HG03097 (cell line): Measurements from ENCODE around the gene KCNMB1.

Experiments
- ATAC-seq: cut with Tn5 transposase; IDR thresholded peaks from one replicate; pipeline ENCODE4 v1.9.1; 2021; ENCODE audit not compliant: unreplicated experiment, low FRiP score

The KCNMB1 gene

GRCh38 chr5:170416526-170416925 is 27.4 kb upstream of the KCNMB1 start:
- ATAC-seq = no peak

GRCh38 chr5:170414786-170415185 is 25.6 kb upstream of the KCNMB1 start:
- ATAC-seq = no peak

DNA sequence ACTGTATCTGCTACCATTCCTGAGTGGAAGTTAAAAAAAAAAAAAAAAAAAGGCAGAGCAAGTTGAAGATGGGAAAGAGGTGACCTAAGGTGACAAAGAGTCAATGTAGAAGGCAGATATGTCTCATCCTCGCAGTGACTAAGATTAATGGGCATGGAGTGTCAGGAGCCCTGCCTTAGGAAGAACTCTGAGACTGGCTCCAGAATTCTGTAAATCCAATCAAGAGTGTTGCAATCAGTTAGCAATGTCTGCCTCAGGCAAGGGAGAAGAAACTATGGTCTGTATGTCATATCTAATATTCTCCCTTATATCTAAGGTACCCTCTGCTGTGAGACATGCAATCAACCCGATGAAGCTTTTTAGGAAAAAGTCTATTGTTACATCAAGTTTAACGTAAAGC is 24.7 kb upstream of the KCNMB1 start:
- no peak for ATAC-seq

DNA sequence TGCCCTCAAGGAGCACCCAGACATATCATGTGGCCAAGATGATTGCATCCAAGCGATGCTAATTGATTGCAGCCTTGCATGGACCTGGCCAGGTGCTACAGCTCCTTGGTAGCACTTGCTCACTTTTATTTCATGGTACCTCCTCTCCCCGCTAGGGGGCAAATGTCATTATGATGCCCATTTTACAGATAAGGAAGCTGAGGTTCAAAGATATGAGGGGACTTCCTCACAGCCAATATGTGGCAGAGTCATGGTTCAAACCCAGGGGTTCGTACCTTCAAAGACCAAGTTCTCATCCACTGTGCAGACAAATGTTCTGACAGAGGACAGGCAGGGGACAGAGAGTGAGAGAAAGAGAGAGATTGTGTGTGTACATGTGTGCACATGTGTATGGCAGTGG is 21.9 kb upstream of the KCNMB1 start:
- no peak for ATAC-seq

DNA sequence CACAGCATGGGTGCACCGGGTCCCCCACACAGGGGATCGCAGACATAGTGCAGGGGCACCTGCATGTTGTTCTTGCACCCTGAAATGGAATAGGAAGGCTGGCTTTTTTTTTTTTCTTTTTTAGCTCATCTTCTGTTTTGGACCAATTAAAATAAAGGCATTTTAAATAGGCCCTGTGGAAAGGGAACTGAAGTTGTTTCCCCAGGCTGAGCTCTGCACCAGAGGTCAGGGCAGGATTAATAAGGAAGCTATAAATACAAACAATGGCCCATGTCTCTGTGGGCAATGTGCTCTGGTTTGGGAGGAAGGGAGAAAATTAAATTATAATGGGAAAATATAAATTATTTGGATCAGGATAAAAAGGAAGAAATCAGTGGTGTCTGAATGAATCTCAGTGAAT is 21.2 kb upstream of the KCNMB1 start:
- no peak for ATAC-seq

DNA sequence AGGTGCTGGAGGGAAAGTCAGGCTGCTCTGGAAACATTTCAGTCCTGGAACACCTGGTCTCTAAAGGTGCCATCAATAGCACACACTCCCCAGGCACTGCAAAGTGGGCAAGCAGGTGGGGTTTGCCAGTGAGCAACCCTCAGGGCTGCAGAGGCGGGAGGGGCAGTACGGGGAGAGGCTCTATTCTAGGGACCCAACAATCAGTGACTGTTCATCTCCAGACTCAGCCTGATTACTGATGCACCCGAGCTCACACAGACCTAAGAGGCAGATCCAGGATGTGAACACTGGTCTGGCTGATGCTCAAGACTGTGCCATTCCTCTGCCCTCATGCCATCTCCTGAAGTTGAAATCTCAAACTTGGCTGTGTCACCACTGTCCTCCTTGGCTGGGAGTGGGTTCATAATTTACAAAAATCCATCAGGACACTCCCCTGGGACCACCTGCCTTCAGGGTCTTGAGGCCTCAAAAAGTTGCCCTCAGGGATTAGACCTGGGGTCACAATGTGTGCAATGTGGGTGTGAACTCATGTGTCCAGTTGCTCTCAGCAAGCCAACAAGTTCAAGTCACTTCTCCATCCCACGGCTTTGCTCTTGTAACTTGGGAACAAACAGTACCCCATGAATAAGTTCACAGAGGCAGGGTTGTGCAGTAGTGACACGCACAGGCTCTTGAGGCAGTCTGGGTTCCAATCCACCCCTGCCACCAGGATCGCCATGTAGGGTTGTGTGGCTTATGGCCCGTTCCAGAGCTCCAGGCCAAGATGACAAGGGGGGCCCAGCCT is 19.9 kb upstream of the KCNMB1 start:
- ATAC-seq = no peak

DNA sequence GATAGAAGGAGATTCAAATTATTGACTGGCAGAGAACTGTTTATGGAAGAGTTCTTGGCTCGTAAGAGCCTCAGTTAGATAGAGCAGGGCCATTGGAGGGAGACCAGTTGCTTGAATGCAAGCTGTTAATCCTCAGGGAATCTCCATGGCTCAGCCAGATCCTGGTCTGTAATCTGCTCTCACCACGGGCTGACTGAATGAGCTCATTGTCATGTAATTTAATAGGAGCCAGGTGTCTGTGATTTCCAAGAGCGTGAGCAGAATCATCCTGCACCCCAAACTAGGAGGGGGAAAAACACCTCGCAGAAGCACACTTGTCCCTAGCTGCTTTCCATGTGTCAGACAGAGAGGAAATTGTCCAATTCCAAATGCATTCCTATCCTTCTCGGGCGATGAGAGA is 19.1 kb upstream of the KCNMB1 start:
- ATAC-seq = no peak

- ATAC-seq = no peak
These were observed 17.9 kb upstream of the KCNMB1 start for GRCh38 chr5:170407062-170407461.

- no peak for ATAC-seq
These were observed 16.6 kb upstream of the KCNMB1 start for GRCh38 chr5:170405817-170406216.

DNA sequence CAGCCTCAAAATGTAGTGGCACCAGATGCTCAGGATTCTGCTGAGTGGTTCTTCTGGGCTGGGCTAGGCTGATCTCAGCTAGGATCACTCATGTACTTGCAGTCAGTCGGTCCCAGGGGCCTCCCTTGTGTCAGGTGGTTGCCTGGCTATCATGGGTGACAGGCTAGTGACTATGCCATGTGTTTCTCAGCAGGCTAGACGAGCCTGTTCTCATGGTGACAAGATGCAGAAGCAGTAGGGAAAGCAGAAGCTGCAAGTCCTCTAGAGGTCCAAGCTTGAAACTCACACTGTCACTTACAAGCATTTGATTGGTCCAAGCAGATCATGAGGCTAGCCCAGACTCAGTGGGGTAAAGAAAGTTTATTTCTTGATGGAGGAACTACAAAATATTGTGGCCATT is 15.2 kb upstream of the KCNMB1 start:
- ATAC-seq = no peak

DNA sequence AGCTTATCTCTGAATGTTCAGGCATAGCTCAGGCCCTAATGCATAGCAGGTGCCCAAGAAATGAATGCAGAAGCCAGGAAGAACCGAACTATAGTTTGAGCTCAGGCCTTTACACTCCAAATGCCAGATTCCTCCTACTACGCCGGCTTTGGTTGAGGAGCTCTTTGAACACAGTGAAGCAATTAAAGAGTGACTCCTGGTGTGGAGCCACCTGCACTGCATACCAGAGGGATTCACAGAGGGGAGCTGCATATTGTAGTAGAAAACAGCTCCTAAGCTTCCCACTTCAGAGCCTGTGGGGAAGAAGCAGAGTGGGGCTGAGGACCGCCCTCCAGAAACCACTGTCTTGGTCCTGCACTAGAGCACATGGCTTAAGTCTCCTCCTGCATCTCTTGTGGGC is 14.5 kb upstream of the KCNMB1 start:
- ATAC-seq = no peak

GRCh38 chr5:170402508-170402907 is 13.3 kb upstream of the KCNMB1 start:
- no peak for ATAC-seq

DNA sequence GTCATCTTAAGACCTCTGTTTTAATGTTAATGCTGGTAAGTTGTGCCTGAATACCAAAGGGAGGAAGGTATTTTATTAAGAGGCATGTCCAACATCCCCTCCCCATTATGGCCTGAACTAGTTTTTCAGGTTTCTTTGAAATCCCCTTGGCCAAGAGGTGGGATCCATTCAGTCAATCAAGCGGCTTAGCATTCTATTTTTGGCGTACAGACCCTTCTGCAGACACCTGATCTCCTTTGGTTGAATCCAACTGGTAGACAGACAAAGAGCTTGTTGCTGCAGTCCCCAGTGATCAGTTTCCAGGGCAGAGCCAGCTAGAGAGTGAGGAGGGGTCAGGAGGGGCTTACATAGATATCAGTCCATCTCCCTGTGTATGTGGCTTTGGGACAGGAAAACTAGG is 7.9 kb upstream of the KCNMB1 start:
- ATAC-seq = no peak

- no peak for ATAC-seq
These were observed 4.8 kb upstream of the KCNMB1 start for GRCh38 chr5:170393958-170394357.

DNA sequence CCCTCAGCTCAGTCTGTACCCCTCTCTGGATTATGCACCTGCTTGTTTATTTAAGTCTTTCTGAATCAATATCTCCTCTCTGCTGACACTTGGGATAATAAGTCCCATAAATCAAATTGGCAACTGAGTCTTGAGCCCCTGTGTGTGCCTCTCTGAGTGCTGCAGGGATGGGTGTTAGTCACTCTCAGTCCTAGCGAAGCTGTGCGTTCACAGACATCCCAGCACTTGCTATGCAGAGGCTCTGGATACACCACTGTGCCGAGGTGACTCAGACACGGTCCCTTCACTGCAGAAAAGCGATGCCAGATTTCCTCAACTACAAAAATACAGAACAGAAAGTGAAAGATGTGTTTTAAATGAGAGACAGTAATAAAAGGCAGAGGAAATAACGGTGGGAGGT is 4.1 kb upstream of the KCNMB1 start:
- ATAC-seq = no peak

GRCh38 chr5:170390472-170390871 is 1.3 kb upstream of the KCNMB1 start:
- ATAC-seq = no peak

DNA sequence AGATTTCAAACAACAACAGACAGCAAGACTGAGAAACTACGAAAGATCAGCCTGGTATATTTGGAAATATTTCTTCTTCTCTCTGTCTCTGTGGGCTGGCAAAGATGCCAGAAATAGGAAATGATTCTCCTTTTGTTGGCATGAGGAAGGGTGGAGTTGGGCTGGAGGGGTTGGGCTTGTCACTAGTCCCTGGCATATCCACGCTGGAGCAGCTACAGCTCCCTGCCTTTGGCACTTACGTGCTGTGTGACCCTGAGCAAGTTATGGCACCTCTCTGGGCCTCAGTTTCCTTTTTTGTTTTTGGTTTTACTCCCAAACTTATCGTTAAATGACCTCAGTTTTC is 354 bp upstream of the KCNMB1 start:
- no peak for ATAC-seq

- ATAC-seq = no peak
These were observed 1.2 kb downstream of the KCNMB1 start for GRCh38 chr5:170387775-170388639.

GRCh38 chr5:170386743-170387395 is 2.3 kb downstream of the KCNMB1 start:
- no peak for ATAC-seq

- ATAC-seq = no peak
These were observed 5.9 kb downstream of the KCNMB1 start for GRCh38 chr5:170383227-170383626.

- ATAC-seq = no peak
These were observed 6.4 kb downstream of the KCNMB1 start for GRCh38 chr5:170382790-170383189.
